Measurements from ENCODE around the gene ZFAND3.

Gene ZFAND3

GRCh38 chr6:37897818-37898515 lies 78.4 kb downstream of the ZFAND3 start:
- no peak for DNase-seq

GRCh38 chr6:37903351-37904340 lies 84.1 kb downstream of the ZFAND3 start:
- no peak for DNase-seq

GRCh38 chr6:37904590-37904989 lies 85.1 kb downstream of the ZFAND3 start:
- DNase-seq: no peak

GRCh38 chr6:37906121-37906520 lies 86.6 kb downstream of the ZFAND3 start:
- DNase-seq: no peak

GRCh38 chr6:37910998-37911397 lies 91.5 kb downstream of the ZFAND3 start:
- DNase-seq: no peak

- DNase-seq: no peak
Measured at GRCh38 chr6:37913210-37913609, 93.7 kb downstream of the ZFAND3 start.

GRCh38 chr6:37915463-37915862 lies 95.9 kb downstream of the ZFAND3 start:
- no peak for DNase-seq

GRCh38 chr6:37916149-37916548 lies 96.6 kb downstream of the ZFAND3 start:
- DNase-seq: no peak

GRCh38 chr6:37916675-37917074 lies 97.1 kb downstream of the ZFAND3 start:
- no peak for DNase-seq

GRCh38 chr6:37917566-37917965 lies 98.0 kb downstream of the ZFAND3 start:
- no peak for DNase-seq

- no peak for DNase-seq
Measured at GRCh38 chr6:37919417-37920157, 100.1 kb downstream of the ZFAND3 start.

GRCh38 chr6:37920667-37921066 lies 101.1 kb downstream of the ZFAND3 start:
- DNase-seq: no peak

GRCh38 chr6:37922563-37922962 lies 103.0 kb downstream of the ZFAND3 start:
- no peak for DNase-seq

GRCh38 chr6:37923514-37923913 lies 104.0 kb downstream of the ZFAND3 start:
- DNase-seq: no peak

GRCh38 chr6:37926661-37927060 lies 107.1 kb downstream of the ZFAND3 start:
- no peak for DNase-seq

GRCh38 chr6:37928217-37928616 lies 108.7 kb downstream of the ZFAND3 start:
- no peak for DNase-seq

GRCh38 chr6:37930288-37930971 lies 110.9 kb downstream of the ZFAND3 start:
- no peak for DNase-seq

- DNase-seq: no peak
Measured at GRCh38 chr6:37931066-37931465, 111.5 kb downstream of the ZFAND3 start.

GRCh38 chr6:37934276-37934675 lies 114.7 kb downstream of the ZFAND3 start:
- DNase-seq: no peak

GRCh38 chr6:37936150-37936549 lies 116.6 kb downstream of the ZFAND3 start:
- DNase-seq: no peak

- no peak for DNase-seq
Measured at GRCh38 chr6:37936906-37937305, 117.4 kb downstream of the ZFAND3 start.

- DNase-seq: no peak
Measured at GRCh38 chr6:37938909-37939308, 119.4 kb downstream of the ZFAND3 start.
